H9 (cell line): ENCODE results near the gene GAMT. TPM values are rescaled to one million over a fixed set of nuclear protein-coding genes. Genes with fewer than 3 reads are reported as not detected.
A peak's percentile ranks its signal among the peaks of the same experiment; 100 is the strongest.

Source experiments
- DNase-seq: peaks from one replicate; pipeline ENCODE4 v3.0.0-alpha.2; 2017
- H2AFZ ChIP-seq: one replicate; pipeline ENCODE4 v1.6.1; 2013; ENCODE audit warnings: mild to moderate bottlenecking, low read length, control low read depth, moderate library complexity
- H2AK5ac ChIP-seq: 2 replicates; pipeline ENCODE4 v1.6.1; 2013; ENCODE audit warnings: low read length, control low read depth, mixed read lengths; ENCODE audit not compliant: insufficient read length
- H2BK120ac ChIP-seq: one replicate; pipeline ENCODE4 v1.6.1; 2013; ENCODE audit warnings: low read depth, mild to moderate bottlenecking, low read length, control low read depth, inconsistent platforms; ENCODE audit not compliant: poor library complexity, severe bottlenecking
- H2BK12ac ChIP-seq: 2 replicates; pipeline ENCODE4 v1.6.1; 2013; ENCODE audit warnings: low read length, control low read depth, mixed read lengths, low read depth; ENCODE audit not compliant: insufficient read length
- H2BK15ac ChIP-seq: 2 replicates; pipeline ENCODE4 v1.6.1; 2013; ENCODE audit warnings: low read depth, low read length, control low read depth
- H2BK20ac ChIP-seq: one replicate; pipeline ENCODE4 v1.6.1; 2013; ENCODE audit warnings: low read depth, mild to moderate bottlenecking, low read length, control low read depth, inconsistent platforms; ENCODE audit not compliant: poor library complexity, severe bottlenecking
- H2BK5ac ChIP-seq: 2 replicates; pipeline ENCODE4 v1.6.1; 2013; ENCODE audit warnings: low read length, control low read depth, mixed read lengths; ENCODE audit not compliant: insufficient read length
- H3K14ac ChIP-seq: 2 replicates; pipeline ENCODE4 v1.6.1; 2013; ENCODE audit warnings: low read length, control low read depth; ENCODE audit not compliant: insufficient read depth
- H3K18ac ChIP-seq: 2 replicates; pipeline ENCODE4 v1.6.1; 2013; ENCODE audit warnings: low read depth, mild to moderate bottlenecking, mixed read lengths, low read length, control low read depth; ENCODE audit not compliant: insufficient read length
- H3K23ac ChIP-seq: 2 replicates; pipeline ENCODE4 v1.6.1; 2013; ENCODE audit warnings: low read length, control low read depth, mixed read lengths, low read depth; ENCODE audit not compliant: insufficient read length
- H3K23me2 ChIP-seq: 2 replicates; pipeline ENCODE4 v1.6.1; 2013; ENCODE audit warnings: low read depth, mild to moderate bottlenecking, mixed read lengths, low read length, control low read depth; ENCODE audit not compliant: insufficient read length, poor library complexity, severe bottlenecking
- H3K27ac ChIP-seq: 2 replicates; pipeline ENCODE4 v1.5.1; 2013; ENCODE audit warnings: low read length, control low read depth, mixed read lengths, low read depth; ENCODE audit not compliant: insufficient read length
- H3K27me3 ChIP-seq: 2 replicates; pipeline ENCODE4 v1.6.1; 2013; ENCODE audit warnings: low read length, control low read depth, inconsistent platforms; ENCODE audit not compliant: insufficient read depth
- H3K4ac ChIP-seq: 2 replicates; pipeline ENCODE4 v1.6.1; 2013; ENCODE audit warnings: low read depth, mild to moderate bottlenecking, control low read depth, inconsistent platforms, low read length, moderate library complexity
- H3K4me1 ChIP-seq: 2 replicates; pipeline ENCODE4 v1.6.1; 2013; ENCODE audit warnings: low read length, control low read depth, inconsistent platforms; ENCODE audit not compliant: insufficient read depth
- H3K4me2 ChIP-seq: 2 replicates; pipeline ENCODE4 v1.6.1; 2013; ENCODE audit warnings: low read length, control low read depth, mixed read lengths; ENCODE audit not compliant: insufficient read length, insufficient read depth
- H3K56ac ChIP-seq: 2 replicates; pipeline ENCODE4 v1.6.1; 2013; ENCODE audit warnings: low read depth, mild to moderate bottlenecking, mixed read lengths, low read length, control low read depth; ENCODE audit not compliant: insufficient read length
- H3K79me1 ChIP-seq: 2 replicates; pipeline ENCODE4 v1.6.1; 2013; ENCODE audit warnings: low read depth, mild to moderate bottlenecking, moderate library complexity, low read length, control low read depth, inconsistent platforms; ENCODE audit not compliant: insufficient read depth, poor library complexity, severe bottlenecking
- H3K79me2 ChIP-seq: 2 replicates; pipeline ENCODE4 v1.6.1; 2013; ENCODE audit warnings: low read length, control low read depth, inconsistent platforms; ENCODE audit not compliant: insufficient read depth
- H3K9ac ChIP-seq: 2 replicates; pipeline ENCODE4 v1.6.1; 2013; ENCODE audit warnings: low read length, control low read depth, mixed read lengths; ENCODE audit not compliant: insufficient read length; ENCODE audit errors: extremely low read depth
- H3K9me3 ChIP-seq: one replicate; pipeline ENCODE4 v1.6.1; 2013; ENCODE audit warnings: low read depth, low read length, inconsistent platforms; ENCODE audit not compliant: control insufficient read depth
- H3T11ph ChIP-seq: one replicate; pipeline ENCODE4 v1.6.1; 2013; ENCODE audit warnings: mild to moderate bottlenecking, low read length, control low read depth, inconsistent platforms
- H4K20me1 ChIP-seq: one replicate; pipeline ENCODE4 v1.6.1; 2013; ENCODE audit not compliant: control insufficient read depth, insufficient read length, insufficient read depth
- H4K5ac ChIP-seq: 2 replicates; pipeline ENCODE4 v1.6.1; 2013; ENCODE audit warnings: low read depth, mild to moderate bottlenecking, mixed read lengths, low read length, control low read depth; ENCODE audit not compliant: insufficient read length
- H4K8ac ChIP-seq: replicated peaks from 2 replicates; pipeline ENCODE4 v1.6.1; 2013; ENCODE audit warnings: low read length, control low read depth, mixed read lengths, low read depth; ENCODE audit not compliant: insufficient read length
- H4K91ac ChIP-seq: 2 replicates; pipeline ENCODE4 v1.6.1; 2013; ENCODE audit warnings: low read depth, mild to moderate bottlenecking, moderate library complexity, mixed read lengths, low read length, control low read depth; ENCODE audit not compliant: insufficient read length
- H3K27ac Mint-ChIP-seq, 3 experiments: 2 replicates in 2 of 3; 3 replicates in 1 of 3; pipeline ENCODE4 v1.8.0; 2020 to 2021; ENCODE audit warnings: mixed read lengths in 3 of 3, mild to moderate bottlenecking in 1 of 3, moderate library complexity in 1 of 3
- H3K27me3 Mint-ChIP-seq: 2 replicates; pipeline ENCODE4 v1.8.0; 2021; ENCODE audit warnings: low read depth, mild to moderate bottlenecking, moderate library complexity, mixed read lengths
- H3K36me3 Mint-ChIP-seq, 3 experiments: 2 replicates in 2 of 3; 3 replicates in 1 of 3; pipeline ENCODE4 v1.8.0; 2020 to 2021; ENCODE audit warnings: low read depth in 3 of 3, mixed read lengths in 3 of 3; ENCODE audit not compliant: insufficient read depth in 1 of 3
- H3K4me1 Mint-ChIP-seq, 2 experiments: 2 replicates each; pipeline ENCODE4 v1.8.0; 2020; ENCODE audit warnings: mixed read lengths in 2 of 2
- H3K4me3 Mint-ChIP-seq, 2 experiments: 2 replicates in 1 of 2; 3 replicates in 1 of 2; pipeline ENCODE4 v1.8.0; 2020 to 2021; ENCODE audit warnings: mild to moderate bottlenecking in 2 of 2, mixed read lengths in 2 of 2, moderate library complexity in 1 of 2
- H3K9me3 Mint-ChIP-seq, 2 experiments: 2 replicates in 1 of 2; 3 replicates in 1 of 2; pipeline ENCODE4 v1.8.0; 2020; ENCODE audit warnings: mild to moderate bottlenecking in 2 of 2, mixed read lengths in 2 of 2, moderate library complexity in 1 of 2
- CTCF ChIP-seq: fragments of 200-600 bp; sonication (generic); conservative IDR thresholded peaks from 3 replicates; pipeline ENCODE4 v1.8.0; 2021; ENCODE audit warnings: antibody characterized with exemption, mild to moderate bottlenecking
- WGBS: extraction: QIAGEN DNeasy Blood & Tissue Kit; methylation state at CpG from one replicate; pipeline ENCODE4 v1.1.7; 2013; ENCODE audit warnings: missing lambda C conversion rate, low lambda C conversion rate, mixed read lengths; ENCODE audit not compliant: insufficient read length; ENCODE audit errors: extremely low coverage; 5-methylcytosine and 5-hydroxymethylcytosine counted together
- total RNA-seq: library from RNA; stranded (reverse); gene quantifications from 2 replicates; pipeline ENCODE4 v1.2.1, GENCODE V29; 2021

Gene GAMT
- total RNA-seq, 1 experiment from 2014 or later: 26.6 TPM

GRCh38 chr19:1427221-1427920 lies 26.0 kb upstream of the GAMT start:
- H2BK15ac ChIP-seq: no peak overlapping the region
- no peak overlapping the region for H4K8ac ChIP-seq
- Mint-ChIP-seq H3K36me3 (peaks cover 20 to 83% (median 64%) of the 10 kb centered on the region in 3 experiments; a peak in 6 of 7 replicates), H3K27me3 (no peaks in the 10 kb centered on the region), H3K27ac (0 out of 7 replicates have a peak overlapping the region, but pooled peaks of 1 of the 3 experiments have one; percentile 51), H3K4me3 (no peak overlapping the region), H3K9me3 (no peaks in the 10 kb centered on the region), H3K4me1 (peaks cover 0 to 18% of the 10 kb centered on the region in 2 experiments; a peak in 2 of 4 replicates)
- no peak overlapping the region for H2BK12ac ChIP-seq
- H2BK20ac ChIP-seq: no peak overlapping the region
- H3K9ac ChIP-seq: no peak overlapping the region
- no peak overlapping the region for H2AK5ac ChIP-seq
- no peak overlapping the region for H3K4me2 ChIP-seq
- H4K91ac ChIP-seq: no peak overlapping the region
- no CpG with 5 or more reads among the region's 27 CpGs for WGBS
- peaks cover 1% of the 10 kb centered on the region for H3K79me1 ChIP-seq
- no peak overlapping the region for H3T11ph ChIP-seq
- H3K14ac ChIP-seq: no peak overlapping the region
- no peak overlapping the region for H3K18ac ChIP-seq
- no peak overlapping the region for H3K23ac ChIP-seq
- no peak overlapping the region for H4K5ac ChIP-seq
- H3K23me2 ChIP-seq: peaks cover 6% of the 10 kb centered on the region
- H2BK120ac ChIP-seq: no peak overlapping the region
- no peak for TF ChIP-seq CTCF
- H3K4me1 ChIP-seq: no peaks in the 10 kb centered on the region
- no peak overlapping the region for H2AFZ ChIP-seq
- H3K4ac ChIP-seq: no peak overlapping the region
- H4K20me1 ChIP-seq: no peaks in the 10 kb centered on the region
- H3K9me3 ChIP-seq: no peaks in the 10 kb centered on the region
- no peak overlapping the region for H3K27ac ChIP-seq
- no peak for DNase-seq
- no peaks in the 10 kb centered on the region for H3K27me3 ChIP-seq
- H2BK5ac ChIP-seq: no peak overlapping the region
- H3K56ac ChIP-seq: no peak overlapping the region
- H3K79me2 ChIP-seq: no peaks in the 10 kb centered on the region; the same call in 1 of the 2 replicates
